A549 (cell line): Measurements from ENCODE around the gene FZD1.

Experiments
- CTCF ChIP-seq: fragments of >200 bp; sonication (Bioruptor Twin); formaldehyde crosslinking; IDR thresholded peaks from 3 replicates; pipeline ENCODE4 v1.5.1; 2016
- EHMT2 ChIP-seq: fragments of 200-600 bp; sonication (generic); IDR thresholded peaks from 2 replicates; pipeline ENCODE4 v1.6.1; 2016; ENCODE audit warnings: antibody characterized with exemption, low read depth, mild to moderate bottlenecking, moderate library complexity
- EP300 ChIP-seq, 2 experiments: fragments of >200 bp; sonication (Bioruptor Twin); formaldehyde crosslinking; IDR thresholded peaks; 2 replicates in 1 of 2; 3 replicates in 1 of 2; pipeline ENCODE4 v1.6.1; 2016 to 2017
- MAFK ChIP-seq: fragments of 450-650 bp; IDR thresholded peaks from 2 replicates; pipeline ENCODE4 v1.6.1; 2014; ENCODE audit not compliant: partially characterized antibody
- ZFP36 ChIP-seq: fragments of 450-650 bp; IDR thresholded peaks from 2 replicates; pipeline ENCODE4 v1.6.1; 2014; ENCODE audit warnings: borderline replicate concordance; ENCODE audit not compliant: partially characterized antibody

DNA sequence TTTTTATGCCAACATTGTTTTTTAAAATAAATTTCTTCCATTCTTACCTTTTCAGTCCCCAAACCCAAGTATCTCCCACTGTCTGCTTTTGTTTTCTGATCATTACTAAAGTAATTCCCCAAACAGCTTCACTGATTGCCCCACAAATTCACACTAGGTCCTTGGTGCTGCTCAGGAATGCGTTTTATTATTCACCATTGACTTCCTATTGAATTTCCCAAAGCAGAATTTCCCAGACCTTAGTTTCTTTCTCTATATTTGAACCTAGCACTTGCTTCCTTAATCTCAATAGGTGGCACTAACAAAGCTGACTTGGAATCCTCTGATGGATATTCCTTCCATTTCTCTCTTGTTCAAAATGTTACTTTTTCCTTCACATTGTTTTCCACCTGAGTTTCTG is 52.2 kb downstream of the FZD1 start:
- TF ChIP-seq EP300 (IDR thresholded peaks at IDR 0.05) (no peak), CTCF (no peak), ZFP36 (no peak), EHMT2 (no peak), MAFK (no peak)
